SKM-1 (cell line): ENCODE results near the gene OR7A10.
"Not testable (repeated sequence)": the region's sequence is repeated elsewhere in the genome, so short reads cannot be mapped to it uniquely, and the experiment has no call there.

Experiments used
- DNase-seq: peaks from one replicate; lab custom pipeline; 2025; ENCODE audit not compliant: unreplicated experiment; lab: John Stamatoyannopoulos, UW

OR7A10 gene

DNA sequence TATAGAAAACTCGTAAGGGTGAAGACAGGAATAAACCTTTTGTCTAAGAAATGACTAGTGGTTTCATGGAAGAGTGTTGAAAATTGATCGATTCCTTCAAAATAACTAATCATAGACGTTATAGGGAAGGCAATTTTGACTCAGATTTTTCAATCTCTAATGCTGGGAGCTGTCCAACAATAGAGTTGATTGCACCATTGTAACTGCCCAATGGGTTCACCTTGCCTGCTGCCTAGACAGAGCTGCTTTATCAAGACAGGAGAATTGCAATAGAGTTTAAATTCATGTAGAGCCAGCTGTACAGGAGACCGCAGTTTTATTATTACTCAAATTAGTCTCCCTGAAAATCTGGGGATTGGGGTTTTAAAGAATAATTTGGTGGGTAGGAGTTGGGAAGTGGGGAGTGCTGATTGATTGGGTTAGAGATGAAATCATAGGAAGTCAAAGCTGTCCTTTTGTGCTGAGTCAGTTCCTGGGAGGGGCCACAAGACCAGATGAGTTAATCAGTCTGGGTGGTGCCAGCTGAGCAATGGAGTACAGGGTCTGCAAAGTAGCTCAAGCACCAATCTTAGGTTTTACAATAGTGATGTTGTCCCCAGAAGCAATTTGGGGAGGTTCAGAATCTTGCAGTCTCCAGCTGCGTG is 53.5 kb downstream of the OR7A10 start:
- no peak for DNase-seq

DNA sequence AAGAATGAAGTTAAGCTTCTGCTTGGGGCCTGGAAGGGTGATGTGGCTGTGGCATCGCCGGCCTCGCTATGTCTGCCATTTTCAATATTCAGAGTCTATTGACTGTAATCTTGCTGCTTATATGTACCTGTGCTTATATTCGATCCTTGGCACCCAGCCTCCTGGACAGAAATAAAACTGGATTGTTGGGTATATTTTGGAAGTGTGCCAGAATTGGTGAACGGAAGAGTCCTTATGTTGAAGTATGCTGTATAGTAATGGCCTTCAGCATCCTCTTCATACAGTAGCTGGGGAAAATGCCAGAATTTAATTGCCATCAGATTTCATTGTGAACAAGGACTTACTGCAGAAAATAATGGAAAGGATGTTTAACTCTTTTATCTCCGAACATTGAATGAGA is 56.5 kb downstream of the OR7A10 start:
- not testable (repeated sequence) for DNase-seq
